DOHH2 (cell line): ENCODE data around the gene SLC30A2.

ENCODE experiments used
- H3F3A ChIP-seq: fragments of 200-600 bp; sonication (generic), shearing (Covaris generic); 2 replicates; pipeline ENCODE4 v1.6.0; 2016; ENCODE audit warnings: antibody characterized with exemption, mild to moderate bottlenecking; ENCODE audit not compliant: control insufficient read depth, insufficient read depth
- H3K27ac ChIP-seq: fragments of 200-600 bp; sonication (generic); 2 replicates; pipeline ENCODE4 v1.5.1; 2014; ENCODE audit warnings: low read depth, mild to moderate bottlenecking, low read length, moderate library complexity
- H3K27me3 ChIP-seq: fragments of 200-600 bp; sonication (generic); 2 replicates; pipeline ENCODE4 v1.6.1; 2014; ENCODE audit warnings: mild to moderate bottlenecking, low read length, mixed read lengths; ENCODE audit not compliant: control insufficient read depth
- H3K36me3 ChIP-seq: fragments of 200-600 bp; sonication (generic); 2 replicates; pipeline ENCODE4 v1.6.1; 2014; ENCODE audit warnings: mild to moderate bottlenecking, low read length, moderate library complexity, mixed read lengths; ENCODE audit not compliant: control insufficient read depth
- H3K4me1 ChIP-seq: fragments of 200-600 bp; sonication (generic); 2 replicates; pipeline ENCODE4 v1.6.1; 2014; ENCODE audit warnings: mild to moderate bottlenecking, low read length, mixed read lengths; ENCODE audit not compliant: control insufficient read depth
- H3K4me2 ChIP-seq: fragments of 200-600 bp; sonication (generic); 2 replicates; pipeline ENCODE4 v1.6.0; 2014; ENCODE audit warnings: mild to moderate bottlenecking, low read length, moderate library complexity
- H3K4me3 ChIP-seq: fragments of 200-600 bp; sonication (generic); 2 replicates; pipeline ENCODE4 v1.5.1; 2014; ENCODE audit warnings: mild to moderate bottlenecking, low read length, mixed read lengths
- H3K79me2 ChIP-seq: fragments of 200-600 bp; sonication (generic); 2 replicates; pipeline ENCODE4 v1.6.1; 2014; ENCODE audit warnings: mild to moderate bottlenecking, low read length, mixed read lengths; ENCODE audit not compliant: control insufficient read depth
- H3K9me2 ChIP-seq: fragments of 200-600 bp; sonication (generic); replicated peaks from 2 replicates; pipeline ENCODE4 v1.6.1; 2014; ENCODE audit warnings: mild to moderate bottlenecking, low read length, mixed read lengths; ENCODE audit not compliant: control insufficient read depth
- H3K9me3 ChIP-seq: fragments of 200-600 bp; sonication (generic); 2 replicates; pipeline ENCODE4 v1.6.1; 2014; ENCODE audit warnings: antibody characterized with exemption, low read length, mixed read lengths; ENCODE audit not compliant: control insufficient read depth, insufficient read depth
- H4K20me1 ChIP-seq: fragments of 200-600 bp; sonication (generic); 2 replicates; pipeline ENCODE4 v1.6.0; 2014; ENCODE audit warnings: low read depth, mild to moderate bottlenecking, antibody characterized with exemption, low read length, moderate library complexity; ENCODE audit not compliant: control insufficient read depth, insufficient read depth
- CTCF ChIP-seq: fragments of 200-600 bp; sonication (generic); IDR thresholded peaks from one replicate; pipeline ENCODE4 v1.5.1; 2014; ENCODE audit warnings: antibody characterized with exemption, mild to moderate bottlenecking, low read depth, low read length; ENCODE audit not compliant: poor library complexity, severe bottlenecking
- EZH2phosphoT487 ChIP-seq: fragments of 200-600 bp; sonication (generic); IDR thresholded peaks from 2 replicates; pipeline ENCODE4 v1.6.1; 2017; ENCODE audit warnings: borderline replicate concordance, mild to moderate bottlenecking, antibody characterized with exemption, low read length, moderate library complexity, mixed read lengths

SLC30A2 gene

GRCh38 chr1:26003262-26003661 lies 42.7 kb downstream of the SLC30A2 start:
- peaks cover 2% of the 10 kb centered on the region; the same call in 1 of the 2 replicates for H3K27me3 ChIP-seq
- no peak overlapping the region for H3K4me2 ChIP-seq
- peaks cover 14% of the 10 kb centered on the region for H3K4me1 ChIP-seq
- H3K9me2 ChIP-seq = no peaks in the 10 kb centered on the region
- H3F3A ChIP-seq = no peaks in the 10 kb centered on the region
- TF ChIP-seq CTCF (no peak), EZH2phosphoT487 (no peak)
- no peaks in the 10 kb centered on the region for H3K36me3 ChIP-seq
- no peaks in the 10 kb centered on the region for H3K79me2 ChIP-seq
- no peaks in the 10 kb centered on the region for H4K20me1 ChIP-seq
- no peak overlapping the region for H3K27ac ChIP-seq
- no peaks in the 10 kb centered on the region for H3K9me3 ChIP-seq
- no peak overlapping the region for H3K4me3 ChIP-seq

GRCh38 chr1:25999041-25999800 lies 46.7 kb downstream of the SLC30A2 start:
- Histone ChIP-seq H3K4me3 (no peak overlapping the region), H3K4me1 (peaks cover 22% of the 10 kb centered on the region), H3K27ac (no peak overlapping the region)

GRCh38 chr1:25997828-25998761 lies 47.8 kb downstream of the SLC30A2 start, which contains the start of gene PAFAH2:
Gene PAFAH2 (minus strand): TSS chr1:25998063. CDS start chr1:25990816, 7,247 bp downstream.
- H3K79me2 ChIP-seq = peaks cover 8% of the 10 kb centered on the region
- H3K36me3 ChIP-seq = no peaks in the 10 kb centered on the region
- H3K4me1 ChIP-seq = peaks cover 19% of the 10 kb centered on the region
- peak within 1 kb of the TSS; percentile 85 for H3K4me2 ChIP-seq
- no peaks in the 10 kb centered on the region for H4K20me1 ChIP-seq
- TF ChIP-seq CTCF (peak; percentile 98), EZH2phosphoT487 (no peak)
- 0 out of 2 replicates have a peak, but pooled peaks cover 4% of the 10 kb centered on the region for H3F3A ChIP-seq
- H3K9me2 ChIP-seq = no peaks in the 10 kb centered on the region
- peak within 1 kb of the TSS; percentile 86 for H3K4me3 ChIP-seq
- H3K27ac ChIP-seq = peak within 1 kb of the TSS; percentile 45
- H3K9me3 ChIP-seq = no peaks in the 10 kb centered on the region
- H3K27me3 ChIP-seq = no peaks in the 10 kb centered on the region

More at GRCh38 chr1:25999041-25999800, 46.7 kb downstream of the SLC30A2 start:
- no peaks in the 10 kb centered on the region for H3K27me3 ChIP-seq
- H3K4me2 ChIP-seq = no peak overlapping the region
- H3K9me3 ChIP-seq = no peaks in the 10 kb centered on the region
- H4K20me1 ChIP-seq = no peaks in the 10 kb centered on the region
- H3F3A ChIP-seq = 0 out of 2 replicates have a peak, but pooled peaks cover 4% of the 10 kb centered on the region
- no peaks in the 10 kb centered on the region for H3K36me3 ChIP-seq
- H3K79me2 ChIP-seq = peaks cover 8% of the 10 kb centered on the region
- no peak for TF ChIP-seq CTCF
- TF ChIP-seq EZH2phosphoT487 = no peak
- H3K9me2 ChIP-seq = no peaks in the 10 kb centered on the region
